B cell (primary cell): Measurements from ENCODE around the gene FAM168A. TPM values are rescaled to one million over a fixed set of nuclear protein-coding genes. Genes with fewer than 3 reads are reported as not detected.

Experiments
- ATAC-seq: fragments of 200-7000 bp; cut with Tn5 transposase; one replicate; pipeline ENCODE4 v1.10.0; 2021; ENCODE audit warnings: low read depth, mild to moderate bottlenecking, moderate number of reproducible peaks, moderate library complexity
- CTCF ChIA-PET: fragments of 350-600 bp; sonication (Branson Sonifier 250); formaldehyde crosslinking; loops from one replicate; lab custom pipeline; 2021; ENCODE audit warnings: antibody characterized with exemption, inconsistent platforms; lab: Charles Lee
- POLR2A ChIA-PET: fragments of 350-600 bp; sonication (Branson Sonifier 250); formaldehyde crosslinking; loops from one replicate; lab custom pipeline; 2021; ENCODE audit warnings: antibody characterized with exemption; lab: Charles Lee
- DNase-seq: peaks from one replicate; pipeline ENCODE4 v3.0.0; 2013
- H2AFZ ChIP-seq: 2 replicates; pipeline ENCODE4 v1.6.1; 2012; ENCODE audit warnings: mild to moderate bottlenecking, low read depth, low read length; ENCODE audit not compliant: insufficient read depth, poor library complexity, severe bottlenecking
- H3K27ac ChIP-seq, 2 donors: 1 replicate in 1 of 2; 2 replicates in 1 of 2; pipeline ENCODE4 v1.5.1; 2012 to 2013; ENCODE audit warnings: low read length in 2 of 2, mild to moderate bottlenecking in 2 of 2, moderate library complexity in 1 of 2
- H3K27me3 ChIP-seq, 4 experiments: fragments of 200-600 bp in 1 of 4; sonication (generic) in 1 of 4; replicated peaks in 1 of 4; 1 replicate in 2 of 4; 2 replicates in 2 of 4; pipeline versions ENCODE4 v1.6.1 to v1.7.0; 2013 to 2016; ENCODE audit warnings: low read length in 3 of 4, mild to moderate bottlenecking in 2 of 4, mixed read lengths in 1 of 4, moderate library complexity in 1 of 4; ENCODE audit not compliant: insufficient read depth in 4 of 4, control insufficient read depth in 3 of 4; ENCODE audit errors: control extremely low read depth in 1 of 4
- H3K36me3 ChIP-seq, 2 experiments: replicated peaks in 1 of 2; 1 replicate in 1 of 2; 2 replicates in 1 of 2; pipeline versions ENCODE4 v1.6.1 to v1.7.1; 2013; ENCODE audit warnings: low read length in 1 of 2; ENCODE audit not compliant: insufficient read depth in 2 of 2, control insufficient read depth in 1 of 2; ENCODE audit errors: control extremely low read depth in 1 of 2, extremely low read depth in 1 of 2
- H3K4me1 ChIP-seq, 2 donors: fragments of 200-600 bp in 1 of 2; sonication (generic) in 1 of 2; 1 replicate in 1 of 2; 2 replicates in 1 of 2; pipeline versions ENCODE4 v1.5.1 to v1.6.1; 2013 to 2017; ENCODE audit warnings: low read length in 2 of 2; ENCODE audit not compliant: control insufficient read depth in 2 of 2, insufficient read depth in 2 of 2
- H3K4me2 ChIP-seq: replicated peaks from 2 replicates; pipeline ENCODE3; 2012; ENCODE audit warnings: mild to moderate bottlenecking, low read depth, low read length; ENCODE audit not compliant: poor library complexity, severe bottlenecking
- H3K4me3 ChIP-seq, 5 experiments: fragments of 200-600 bp in 1 of 5; sonication (generic) in 1 of 5; 1 replicate in 3 of 5; 2 replicates in 2 of 5; pipeline versions ENCODE4 v1.5.1 to v1.7.0; 2011 to 2016; ENCODE audit warnings: low read length in 4 of 5, mild to moderate bottlenecking in 4 of 5, low read depth in 2 of 5, control low read depth in 1 of 5, moderate library complexity in 1 of 5; ENCODE audit not compliant: insufficient read depth in 1 of 5; ENCODE audit errors: control extremely low read depth in 1 of 5, extremely low read depth in 1 of 5
- H3K79me2 ChIP-seq: fragments of 200-600 bp; sonication (generic); one replicate; pipeline ENCODE4 v1.6.0; 2016; ENCODE audit warnings: low read length; ENCODE audit not compliant: control insufficient read depth, insufficient read depth
- H3K9ac ChIP-seq: fragments of 200-600 bp; sonication (generic); 2 replicates; pipeline ENCODE4 v1.6.1; 2017; ENCODE audit warnings: mild to moderate bottlenecking, low read length, moderate library complexity
- H3K9me3 ChIP-seq, 3 donors: one replicate each; pipeline versions ENCODE4 v1.6.1 to v1.7.1; 2013; ENCODE audit warnings: low read length in 2 of 3; ENCODE audit not compliant: control insufficient read depth in 2 of 3, insufficient read depth in 1 of 3; ENCODE audit errors: control extremely low read depth in 1 of 3
- H4K20me1 ChIP-seq: 2 replicates; pipeline ENCODE4 v1.6.0; 2012; ENCODE audit warnings: mild to moderate bottlenecking, low read length; ENCODE audit not compliant: insufficient read depth, control insufficient read depth, poor library complexity, severe bottlenecking
- H3K27ac Mint-ChIP-seq: one replicate; pipeline ENCODE4 v1.8.0; 2021; ENCODE audit warnings: mixed read lengths
- H3K27me3 Mint-ChIP-seq: one replicate; pipeline ENCODE4 v1.8.0; 2021; ENCODE audit warnings: mixed read lengths
- H3K4me1 Mint-ChIP-seq: one replicate; pipeline ENCODE4 v1.8.0; 2021; ENCODE audit warnings: mixed read lengths
- H3K4me3 Mint-ChIP-seq: one replicate; pipeline ENCODE4 v1.8.0; 2021; ENCODE audit warnings: mixed read lengths
- H3K9me3 Mint-ChIP-seq: one replicate; pipeline ENCODE4 v1.8.0; 2022; ENCODE audit warnings: mixed read lengths; ENCODE audit not compliant: insufficient read depth
- CTCF ChIP-seq: fragments of 200-600 bp; IDR thresholded peaks from one replicate; pipeline ENCODE4 v1.8.0; 2022; ENCODE audit warnings: antibody characterized with exemption, mild to moderate bottlenecking
- EZH2 ChIP-seq: IDR thresholded peaks from 2 replicates; pipeline ENCODE4 v1.6.1; 2012; ENCODE audit warnings: borderline replicate concordance, low read depth, mild to moderate bottlenecking, moderate library complexity, low read length; ENCODE audit not compliant: insufficient read depth, poor library complexity, severe bottlenecking
- WGBS: methylation state at CpG from one replicate; pipeline ENCODE4 v1.1.5; 2013; ENCODE audit warnings: missing lambda C conversion rate; ENCODE audit not compliant: insufficient coverage; 5-methylcytosine and 5-hydroxymethylcytosine counted together
- intact Hi-C: fragments of 100-400 bp; cut with micrococcal nuclease; formaldehyde crosslinking; loops from one replicate; pipeline ENCODE4 v1.10.0; 2022
- polyA plus RNA-seq: library from polyadenylated mRNA; depleted of rRNA; stranded (reverse); fragments of >200 nt; gene quantifications from 2 replicates; pipeline ENCODE4 v1.2.3, GENCODE V29; 2012
- total RNA-seq, 2 donors: library from RNA; stranded (reverse); fragments of 120-200 nt in 1 of 2; gene quantifications; 1 replicate in 1 of 2; 2 replicates in 1 of 2; pipeline versions ENCODE4 v1.2.3 to v1.2.4, GENCODE V29; 2013 to 2022

Gene FAM168A
- total and polyA plus RNA-seq, 2 donors (not counting 1 experiment from before 2014, with no cell fraction given), result 11.0 to 26.8 TPM

- Histone ChIP-seq H3K9ac (no peak overlapping the region), H3K27me3 (no peaks in the 10 kb centered on the region), H3K27ac (no peak overlapping the region), H3K4me2 (no peak overlapping the region), H3K79me2 (no peaks in the 10 kb centered on the region), H4K20me1 (no peaks in the 10 kb centered on the region), H3K36me3 (peaks cover 1 to 4% of the 10 kb centered on the region in 2 experiments), H3K9me3 (no peaks in the 10 kb centered on the region), H3K4me3 (no peak overlapping the region), H3K4me1 (peaks cover 9 to 10% of the 10 kb centered on the region in 2 donors), H2AFZ (no peak overlapping the region)
- Mint-ChIP-seq H3K27me3 (no peaks in the 10 kb centered on the region), H3K4me3 (no peak overlapping the region), H3K27ac (no peak overlapping the region), H3K9me3 (no peaks in the 10 kb centered on the region), H3K4me1 (peaks cover 19% of the 10 kb centered on the region)
- ChIA-PET POLR2A (no interaction called here), CTCF (no interaction called here)
- DNase-seq (no peak), ATAC-seq (no peak)
- intact Hi-C loops, result no loop called here
- no peak for TF ChIP-seq CTCF
- TF ChIP-seq EZH2, result no peak
- WGBS, result no CpG with 5 or more reads among the region's 2 CpGs
Observed at GRCh38 chr11:73464347-73464746, 133.6 kb downstream of the FAM168A start.

GRCh38 chr11:73463359-73463758 is 134.6 kb downstream of the FAM168A start:
- Histone ChIP-seq H3K4me1 (peaks cover 9 to 11% of the 10 kb centered on the region in 2 donors), H3K4me2 (no peak overlapping the region), H2AFZ (no peak overlapping the region), H3K4me3 (no peak overlapping the region), H3K27me3 (no peaks in the 10 kb centered on the region), H3K9ac (no peak overlapping the region), H3K9me3 (no peaks in the 10 kb centered on the region), H4K20me1 (no peaks in the 10 kb centered on the region), H3K27ac (no peak overlapping the region), H3K36me3 (peaks cover 1 to 3% of the 10 kb centered on the region in 2 experiments), H3K79me2 (no peaks in the 10 kb centered on the region)
- no peak for TF ChIP-seq EZH2
- no peak for TF ChIP-seq CTCF
- Mint-ChIP-seq H3K27me3 (no peaks in the 10 kb centered on the region), H3K27ac (no peak overlapping the region), H3K4me1 (peaks cover 18% of the 10 kb centered on the region), H3K9me3 (no peaks in the 10 kb centered on the region), H3K4me3 (no peak overlapping the region)
- DNase-seq (no peak), ATAC-seq (no peak)
- 100% methylated on average over 1 of the region's 2 CpGs for WGBS
- intact Hi-C loops, result no loop called here
- POLR2A ChIA-PET, result no interaction called here
- CTCF ChIA-PET, result interaction anchor here (1.0 kb wide), 1 partner anchor 14 kb away, joined by 3 read pairs; no protein-coding TSS in a partner anchor
